Pons (tissue), 1 donor: ENCODE data around the gene FADS3.

Source experiments
- DNase-seq: peaks from one replicate; pipeline ENCODE4 v3.0.0-alpha.2; 2016; ENCODE audit warnings: low spot score

Gene FADS3, protein sequence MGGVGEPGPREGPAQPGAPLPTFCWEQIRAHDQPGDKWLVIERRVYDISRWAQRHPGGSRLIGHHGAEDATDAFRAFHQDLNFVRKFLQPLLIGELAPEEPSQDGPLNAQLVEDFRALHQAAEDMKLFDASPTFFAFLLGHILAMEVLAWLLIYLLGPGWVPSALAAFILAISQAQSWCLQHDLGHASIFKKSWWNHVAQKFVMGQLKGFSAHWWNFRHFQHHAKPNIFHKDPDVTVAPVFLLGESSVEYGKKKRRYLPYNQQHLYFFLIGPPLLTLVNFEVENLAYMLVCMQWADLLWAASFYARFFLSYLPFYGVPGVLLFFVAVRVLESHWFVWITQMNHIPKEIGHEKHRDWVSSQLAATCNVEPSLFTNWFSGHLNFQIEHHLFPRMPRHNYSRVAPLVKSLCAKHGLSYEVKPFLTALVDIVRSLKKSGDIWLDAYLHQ

DNA sequence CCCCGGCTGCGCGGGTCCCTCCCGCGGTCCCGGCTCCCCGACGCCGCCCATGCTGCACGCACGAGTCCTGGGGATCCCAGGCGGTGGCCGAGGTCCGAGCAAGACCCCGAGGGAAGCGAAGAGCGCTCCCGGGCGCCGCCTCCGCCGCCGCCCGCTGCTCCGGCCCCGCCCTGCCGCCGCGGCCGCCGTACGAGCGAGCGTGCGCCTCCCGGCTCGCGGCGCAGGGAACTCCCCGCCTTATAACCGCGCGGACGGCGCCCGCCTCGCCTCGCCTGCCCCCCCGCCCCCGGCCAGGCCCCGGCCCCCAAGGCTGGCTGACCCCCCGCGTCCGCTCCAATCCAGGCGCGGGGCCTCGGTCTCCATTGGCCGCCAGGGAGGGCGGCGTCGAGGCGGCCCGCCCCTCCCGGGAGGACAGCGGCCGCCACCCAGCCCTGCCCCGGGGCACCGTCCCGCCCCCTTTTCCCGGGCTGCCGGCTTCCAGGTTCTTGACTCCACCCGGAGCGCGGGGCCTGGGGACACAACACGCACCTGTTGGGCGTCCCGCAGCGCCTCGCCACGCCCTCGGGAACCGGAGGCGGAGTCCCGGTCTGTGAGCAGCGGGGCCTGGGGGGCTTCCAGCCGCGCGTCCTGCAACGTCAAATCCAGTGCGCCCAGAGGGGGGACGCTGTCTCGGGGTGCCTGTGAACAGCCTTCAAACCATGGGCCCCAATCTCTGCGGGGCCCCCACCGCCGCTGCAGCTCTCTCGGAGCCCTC is at the start of gene FADS3:
TSS of gene FADS3 (minus strand) at position 215 of the 754 bp plus-strand sequence. CDS start at position 51, 164 bp downstream.
- peak; percentile 77 for DNase-seq

DNA sequence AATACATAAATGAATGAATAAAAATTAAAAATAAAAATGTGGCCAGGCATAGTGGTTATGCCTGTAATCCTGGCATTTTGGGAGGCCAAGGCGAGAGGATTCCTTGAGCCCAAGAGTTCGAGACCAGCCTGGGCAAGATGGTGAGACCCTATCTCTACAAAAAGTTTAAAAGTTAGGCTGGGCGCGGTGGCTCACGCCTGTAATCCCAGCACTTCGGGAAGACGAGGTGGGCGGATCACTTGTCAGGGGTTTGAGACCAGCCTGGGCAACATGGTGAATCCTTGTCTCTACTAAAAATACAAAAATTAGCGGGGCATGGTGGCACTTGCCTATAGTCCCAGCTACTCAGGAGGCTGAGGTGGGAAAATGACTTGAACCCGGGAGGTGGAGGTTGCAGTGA is 49.1 kb upstream of the FADS3 start:
- no peak for DNase-seq

DNA sequence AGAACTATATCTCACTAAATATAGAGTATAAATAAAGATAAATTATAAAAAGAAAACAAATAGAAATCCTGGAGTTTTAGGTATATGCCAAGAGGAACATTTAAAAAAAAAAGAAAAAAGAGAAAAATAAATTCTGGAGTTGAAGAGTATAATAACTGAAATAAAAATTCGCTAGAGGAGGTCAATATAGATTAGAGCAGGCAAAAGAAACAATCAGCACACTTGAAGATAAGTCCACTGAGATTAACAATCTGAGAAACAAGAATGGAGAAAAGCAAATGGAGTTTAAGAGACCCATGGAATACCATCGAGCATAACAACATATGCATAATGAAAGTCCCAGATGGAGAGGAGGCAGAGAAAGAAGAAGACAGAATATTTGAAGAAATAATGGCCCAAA is 44.5 kb upstream of the FADS3 start:
- DNase-seq, result no peak

DNA sequence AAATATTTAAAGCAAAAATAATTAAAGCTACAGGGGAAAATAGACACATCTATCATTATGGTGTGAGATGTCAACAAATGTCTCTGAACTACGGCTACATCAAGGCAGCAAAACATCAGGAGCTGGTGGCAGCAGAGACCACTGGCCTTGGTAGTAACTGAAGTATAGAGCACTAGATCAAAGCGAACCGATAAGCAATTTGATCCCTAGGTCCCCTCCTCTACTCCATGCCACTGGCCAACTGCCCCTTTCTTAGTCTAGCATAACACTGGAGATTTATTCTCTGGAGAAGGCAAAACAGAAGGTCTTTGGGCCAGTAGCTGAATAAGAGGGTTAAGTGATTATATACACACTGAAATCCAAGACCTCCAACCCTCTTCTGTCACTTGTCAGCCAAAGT is 39.6 kb upstream of the FADS3 start:
- no peak for DNase-seq

DNA sequence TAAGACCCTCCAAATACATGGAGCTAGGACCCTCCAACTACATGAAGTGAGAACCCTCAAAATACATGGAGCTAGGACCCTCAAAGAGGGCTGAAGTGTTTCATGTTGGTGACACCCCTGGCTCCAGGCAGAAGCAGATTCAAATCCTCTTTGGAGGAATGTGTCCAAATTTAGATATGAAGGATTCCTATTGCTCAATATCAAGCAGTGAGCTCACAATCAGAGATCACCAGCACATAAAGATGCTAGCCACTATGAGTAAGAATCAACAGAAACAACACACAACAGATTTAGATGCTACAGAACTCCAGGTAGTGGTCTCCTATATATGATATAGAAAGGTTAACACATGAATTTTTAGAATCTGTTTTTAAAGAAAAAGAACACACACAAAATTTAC is 37.3 kb upstream of the FADS3 start:
- no peak for DNase-seq

DNA sequence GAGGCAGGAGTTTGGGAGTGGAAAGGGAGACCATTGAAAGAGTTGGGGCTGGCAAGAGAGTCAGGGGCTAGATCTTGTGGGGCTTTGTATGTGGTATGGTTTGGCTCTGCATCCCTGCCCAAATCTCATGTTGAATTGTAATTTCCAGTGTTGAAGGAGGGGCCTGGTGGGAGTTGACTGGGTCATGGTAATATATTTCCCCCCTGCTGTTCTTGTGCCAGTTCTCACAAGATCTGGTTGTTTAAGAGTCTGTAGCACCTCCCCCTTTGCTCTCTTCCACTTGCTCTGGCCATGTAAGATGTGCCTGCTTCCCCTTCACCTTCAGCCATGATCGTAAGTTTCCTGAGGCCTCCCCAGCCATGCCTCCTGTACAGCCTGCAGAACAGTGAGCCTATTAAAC is 36.2 kb upstream of the FADS3 start:
- no peak for DNase-seq

DNA sequence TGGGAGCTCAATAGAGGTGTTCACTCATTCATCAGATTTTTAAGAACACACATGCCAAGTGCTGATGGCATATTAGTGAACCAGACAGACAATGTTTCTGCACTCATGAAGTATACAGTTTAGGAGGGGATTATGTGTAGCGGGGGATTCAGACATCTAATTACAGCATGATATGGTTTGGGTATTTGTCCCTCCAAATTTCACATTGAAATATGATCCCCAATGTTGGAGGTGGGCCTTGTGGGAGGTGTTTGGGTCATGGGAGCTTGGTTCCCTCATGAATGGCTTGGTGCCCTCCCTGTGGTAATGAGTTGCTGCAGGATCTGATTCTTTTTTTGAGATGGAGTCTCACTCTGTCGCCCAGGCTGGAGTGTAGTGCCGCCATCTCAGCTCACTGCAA is 34.9 kb upstream of the FADS3 start:
- DNase-seq, result no peak

DNA sequence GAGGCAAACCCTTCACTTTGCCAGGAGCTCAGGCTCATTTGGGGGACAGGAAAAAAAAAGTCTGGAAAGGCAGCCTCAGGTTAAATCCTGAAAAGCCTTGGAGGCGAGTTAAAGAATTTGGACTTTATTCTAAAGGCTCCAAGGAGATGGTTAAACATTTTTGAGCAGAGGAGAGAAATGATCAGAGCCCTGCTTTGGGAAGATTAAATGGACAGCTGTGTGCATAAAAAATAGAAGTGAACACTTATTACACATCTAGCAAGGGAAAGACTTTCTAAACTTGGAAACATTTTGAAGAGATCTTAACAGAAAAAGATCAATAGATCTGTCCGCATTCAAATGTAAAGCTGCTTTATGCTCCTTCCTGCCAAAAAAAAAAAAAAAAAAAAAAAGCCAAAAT is 34.4 kb upstream of the FADS3 start:
- DNase-seq, result no peak

DNA sequence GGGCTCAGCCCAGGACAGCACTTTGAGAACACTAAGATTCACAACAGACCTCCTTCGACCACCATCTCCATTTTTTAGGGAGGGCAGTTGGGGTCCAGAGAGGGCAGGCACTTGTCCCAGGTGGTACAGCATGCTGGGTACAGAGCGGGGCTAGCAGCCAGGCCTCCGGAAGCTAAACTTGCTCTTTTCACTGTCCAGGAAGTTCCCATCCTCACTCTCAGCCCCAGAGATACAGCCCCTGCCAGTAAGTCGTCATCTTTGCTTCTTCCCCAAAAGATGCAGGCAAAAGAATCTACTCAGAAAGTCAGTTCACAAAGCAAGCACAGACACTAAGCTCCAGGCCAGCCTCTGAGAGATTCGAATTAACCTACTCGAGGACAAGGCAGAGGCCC is 32.7 kb upstream of the FADS3 start:
- DNase-seq, result no peak

DNA sequence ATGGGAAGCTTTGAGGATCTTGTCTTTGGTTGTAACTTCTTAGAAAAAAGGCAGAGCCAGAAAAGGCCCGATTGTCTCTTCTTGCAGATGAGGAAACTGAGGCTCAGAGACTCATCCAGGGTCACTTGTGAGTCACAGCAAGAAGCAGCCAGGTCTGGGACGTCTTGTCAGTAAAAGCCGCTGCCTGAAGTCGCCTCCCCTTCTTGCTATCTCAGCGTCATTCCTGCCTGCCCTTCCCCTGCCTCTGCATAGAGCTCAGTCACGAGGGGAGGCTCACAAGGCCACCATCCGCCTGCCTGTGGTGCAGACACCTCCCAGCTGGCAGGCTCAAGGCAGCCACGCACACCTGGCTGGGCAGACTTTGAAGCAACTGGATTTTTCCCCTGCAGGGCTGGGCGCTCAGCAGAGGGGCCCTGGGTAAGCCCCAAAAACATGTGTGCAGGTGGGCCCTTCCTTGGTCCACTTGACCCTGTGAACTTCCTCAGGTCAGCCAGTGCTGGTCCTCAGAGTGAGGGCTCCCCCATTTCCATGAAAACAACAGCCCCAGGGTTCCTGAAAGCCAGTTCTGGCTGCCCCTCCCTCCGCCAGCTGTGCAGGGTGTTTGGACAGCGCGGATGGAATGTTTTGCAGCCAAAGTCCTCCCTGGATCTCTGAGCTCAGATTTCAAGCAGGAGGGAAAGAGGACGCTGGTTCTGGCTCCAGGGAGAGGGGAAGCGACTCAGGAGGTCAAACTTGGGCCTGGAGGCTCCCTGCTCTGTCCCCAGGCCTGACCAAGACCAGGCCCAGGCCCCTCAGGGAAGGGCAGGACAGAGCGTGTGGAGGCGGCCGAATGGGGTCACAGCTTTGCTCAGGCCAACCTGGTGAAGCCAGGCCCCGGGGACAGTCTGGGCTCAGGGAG is 32.1 kb upstream of the FADS3 start:
- DNase-seq, result no peak

DNA sequence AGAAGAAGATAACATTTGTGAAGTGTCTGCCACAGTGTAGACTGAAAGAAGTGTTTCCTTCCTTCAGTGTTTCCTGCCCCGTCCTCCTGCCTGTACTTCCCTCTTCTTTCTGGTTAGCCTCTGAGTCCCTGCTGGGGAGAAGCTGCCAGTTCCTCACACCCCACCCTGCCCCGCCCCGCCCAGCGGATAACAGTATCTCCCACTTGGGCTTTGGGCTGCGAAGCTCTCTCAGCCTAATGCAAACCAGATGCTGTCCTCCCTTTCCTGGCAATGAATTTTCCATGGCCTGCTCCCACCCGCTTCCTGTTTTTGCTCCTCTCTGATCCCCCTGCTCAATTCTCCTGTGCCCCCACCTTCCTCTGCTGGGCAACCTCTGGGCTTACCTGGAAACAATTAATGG is 31.2 kb upstream of the FADS3 start:
- peak; percentile 35 for DNase-seq

DNA sequence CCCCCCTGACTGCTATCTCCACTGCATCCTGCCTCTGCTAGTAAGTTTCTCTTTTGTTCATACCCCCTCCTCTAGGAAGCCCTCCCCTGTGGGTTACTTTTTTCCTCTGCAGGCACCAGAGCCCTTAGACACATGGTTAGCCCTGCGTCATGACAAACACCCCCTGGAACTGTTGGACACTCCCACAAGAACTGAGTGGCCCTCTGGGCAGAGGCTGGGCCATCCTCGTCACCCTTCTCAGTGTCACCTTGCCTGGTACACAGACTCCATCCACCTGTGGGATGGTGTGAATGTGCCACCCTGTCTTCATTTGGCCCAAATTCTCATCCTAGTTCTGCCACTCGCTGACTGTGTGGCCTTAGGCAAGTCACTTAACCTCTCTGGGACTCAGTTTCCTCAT is 30.1 kb upstream of the FADS3 start:
- no peak for DNase-seq

DNA sequence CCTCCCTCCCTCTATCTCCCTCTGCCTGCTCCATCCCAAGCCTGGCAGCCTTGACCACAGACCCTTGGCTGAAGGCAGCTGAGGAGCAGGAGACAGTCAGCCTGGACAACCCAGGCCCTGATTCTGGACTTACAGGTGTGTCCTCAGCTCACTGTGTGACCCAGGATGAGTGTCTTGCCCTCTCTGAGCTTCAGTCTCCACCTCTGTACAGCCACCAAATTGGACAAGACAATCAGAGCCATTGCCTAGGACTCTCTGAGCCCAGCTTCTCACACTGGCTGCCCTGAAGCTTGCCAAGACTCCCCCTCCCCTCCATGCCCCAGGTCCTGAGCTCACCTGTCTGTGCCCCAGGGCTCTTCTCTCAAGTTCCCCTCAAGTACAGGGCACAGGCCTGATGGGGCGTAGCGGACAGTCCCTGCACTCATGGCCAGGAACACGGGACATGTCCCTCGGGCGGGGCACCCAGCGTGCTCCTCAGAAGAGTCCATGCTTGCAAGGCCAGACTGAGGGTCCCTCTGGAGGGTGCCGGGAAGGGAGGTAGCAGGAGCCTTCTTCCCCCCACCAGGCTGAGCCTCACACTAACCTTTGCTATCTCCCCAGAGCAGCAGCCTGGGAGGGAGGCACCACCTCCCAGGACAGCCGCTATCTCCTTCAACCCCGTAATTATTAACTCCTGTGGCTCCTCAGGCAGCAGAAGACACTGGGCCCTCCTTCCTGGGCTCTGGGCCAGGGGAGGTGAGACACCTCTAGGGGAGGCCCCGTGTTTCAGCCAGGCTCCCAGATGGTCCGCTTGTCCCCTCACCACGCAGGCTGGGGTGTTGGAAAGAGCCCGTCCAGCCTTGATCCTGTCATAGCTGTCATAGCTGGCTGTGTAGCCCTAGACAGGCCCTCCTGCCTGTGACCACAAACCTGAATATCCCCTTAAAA is 28.6 kb upstream of the FADS3 start:
- DNase-seq, result no peak

DNA sequence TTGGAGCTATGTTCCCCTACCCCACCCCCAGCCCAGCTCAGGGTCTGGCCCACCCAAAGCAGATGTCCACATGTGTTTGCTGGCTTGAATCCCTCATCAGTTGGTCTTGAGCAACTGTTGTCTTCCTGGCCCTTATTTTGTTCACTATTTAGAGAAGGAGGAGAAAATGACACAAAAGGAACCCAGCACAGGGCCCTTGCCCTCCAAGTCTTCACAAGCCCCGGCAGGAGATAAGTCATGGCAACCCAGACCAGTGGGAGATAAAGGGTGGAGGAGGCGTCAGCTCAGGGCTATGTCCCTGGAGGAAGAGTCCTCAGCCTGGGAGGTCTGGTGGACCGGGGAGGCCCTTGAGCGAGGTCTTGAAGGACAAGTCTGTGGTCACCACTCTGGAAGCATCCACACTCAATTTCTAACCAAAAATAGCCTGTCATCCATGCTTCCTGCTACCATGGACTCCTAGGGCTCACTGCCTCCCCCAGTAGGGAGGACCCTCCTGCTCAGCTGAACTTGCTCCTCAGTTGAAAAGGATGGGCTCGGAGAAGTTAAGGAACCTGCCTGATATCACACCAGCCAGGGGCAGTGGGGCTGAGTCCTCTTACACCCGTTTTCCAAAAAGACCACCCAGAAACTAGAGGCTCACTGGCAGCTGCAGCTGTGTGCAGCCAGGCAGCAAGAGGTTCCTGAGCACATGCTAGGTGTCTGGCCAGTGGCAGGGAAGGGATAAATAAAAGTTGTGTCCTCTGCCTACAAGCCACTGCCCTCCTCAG is 27.8 kb upstream of the FADS3 start:
- no peak for DNase-seq

DNA sequence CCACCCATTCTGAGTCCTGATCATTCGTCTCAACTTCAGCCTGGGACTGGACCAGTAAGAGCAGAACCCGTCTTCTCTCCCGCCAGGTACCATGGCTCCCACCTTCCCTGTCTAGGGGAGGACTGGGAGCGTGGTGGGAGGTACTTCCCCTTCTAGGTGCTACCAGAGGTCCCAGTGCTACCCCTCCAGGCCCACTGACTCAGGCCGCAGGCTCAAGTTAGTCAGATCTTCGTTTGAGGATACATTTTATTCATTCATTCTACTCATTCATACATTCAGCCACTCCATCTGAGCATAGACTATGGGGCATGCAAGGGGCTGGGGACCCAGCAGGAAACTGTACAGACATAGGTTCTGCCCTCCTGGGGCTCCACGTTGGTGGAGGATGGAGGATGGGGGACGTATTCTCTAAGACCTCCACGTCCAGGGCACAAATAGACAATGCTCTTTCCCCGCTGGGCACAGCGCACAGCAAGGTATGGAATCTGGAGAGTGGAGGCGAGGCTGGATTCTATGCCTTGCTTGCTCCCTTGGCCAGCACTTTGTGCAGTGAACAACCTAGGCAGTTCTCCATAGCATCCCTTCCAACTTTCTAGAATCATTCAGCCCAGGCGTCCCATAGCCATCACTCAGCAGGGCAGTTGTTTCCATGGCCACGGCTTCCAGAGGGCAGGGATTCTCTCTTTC is 27.0 kb upstream of the FADS3 start:
- DNase-seq, result no peak

DNA sequence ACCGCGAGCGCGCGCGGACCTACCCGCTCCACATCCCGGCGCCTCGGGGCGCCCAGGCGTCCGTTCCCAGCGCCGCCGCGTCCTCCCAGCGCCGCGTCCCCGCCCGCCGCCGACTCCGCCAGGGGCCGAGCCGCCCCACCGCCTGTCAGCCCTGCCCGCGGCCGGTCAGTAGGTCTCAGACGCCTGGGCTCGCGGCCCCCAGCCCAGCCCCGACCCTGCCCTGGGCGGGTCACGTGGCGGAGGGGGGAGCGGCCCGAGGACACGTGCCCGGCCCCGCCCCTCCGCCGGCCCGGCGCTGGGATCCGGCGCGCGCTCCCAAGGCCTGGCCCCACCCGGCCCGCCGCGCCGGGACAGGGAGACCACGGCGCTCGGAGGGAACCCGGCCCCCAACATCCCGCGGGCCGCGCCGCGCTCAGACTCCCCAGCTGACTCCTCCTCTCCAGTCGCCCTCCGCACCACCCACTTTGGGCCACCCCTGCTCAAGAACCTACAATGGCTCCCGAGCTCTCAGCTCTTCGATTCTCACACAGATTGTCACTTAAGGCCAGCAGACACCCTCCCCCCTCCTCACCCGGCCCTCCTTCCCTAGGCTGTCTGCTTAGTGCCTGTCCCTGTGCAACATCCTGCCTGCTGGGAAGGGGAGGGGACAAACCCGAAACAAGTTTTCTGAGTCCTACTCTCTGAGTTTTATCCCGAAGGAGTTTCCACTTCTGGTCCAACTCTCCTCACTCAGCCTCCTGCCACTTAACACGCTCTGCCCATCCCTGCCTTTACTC is 26.2 kb upstream of the FADS3 start, which contains the start of gene RAB3IL1:
TSS of gene RAB3IL1 (minus strand) at position 233 of the 776 bp plus-strand sequence. CDS start at position 34, 199 bp downstream.
- DNase-seq, result peak; percentile 41

DNA sequence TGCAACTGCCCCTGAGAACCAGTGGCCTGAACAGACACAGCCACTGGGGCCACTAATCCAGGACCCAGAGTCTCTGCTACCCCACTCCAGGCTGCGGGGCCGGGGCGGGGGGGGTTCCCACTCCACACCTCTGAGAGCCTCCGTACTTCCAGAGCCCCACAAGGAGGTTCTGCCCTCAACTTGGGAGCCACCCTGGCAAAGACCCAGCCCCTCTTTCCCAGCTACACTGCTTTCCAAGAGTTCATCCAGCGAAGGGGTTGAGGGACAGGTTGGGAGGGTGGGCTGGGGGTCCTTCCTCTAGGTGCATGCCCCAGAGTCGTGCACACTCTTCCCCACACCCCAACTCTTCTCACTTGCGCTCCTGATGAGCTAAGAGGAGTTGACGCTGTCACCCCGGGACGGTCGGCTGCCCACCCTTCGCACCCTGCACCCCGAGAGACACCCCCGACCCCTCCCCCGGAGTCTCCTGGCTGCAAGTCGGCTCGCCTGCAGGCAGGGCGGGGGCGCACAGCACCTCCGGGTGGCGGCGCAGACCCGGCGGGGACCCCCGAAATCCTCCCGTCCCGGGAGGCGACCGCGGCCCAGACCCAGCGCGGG is 25.5 kb upstream of the FADS3 start:
- DNase-seq, result no peak

DNA sequence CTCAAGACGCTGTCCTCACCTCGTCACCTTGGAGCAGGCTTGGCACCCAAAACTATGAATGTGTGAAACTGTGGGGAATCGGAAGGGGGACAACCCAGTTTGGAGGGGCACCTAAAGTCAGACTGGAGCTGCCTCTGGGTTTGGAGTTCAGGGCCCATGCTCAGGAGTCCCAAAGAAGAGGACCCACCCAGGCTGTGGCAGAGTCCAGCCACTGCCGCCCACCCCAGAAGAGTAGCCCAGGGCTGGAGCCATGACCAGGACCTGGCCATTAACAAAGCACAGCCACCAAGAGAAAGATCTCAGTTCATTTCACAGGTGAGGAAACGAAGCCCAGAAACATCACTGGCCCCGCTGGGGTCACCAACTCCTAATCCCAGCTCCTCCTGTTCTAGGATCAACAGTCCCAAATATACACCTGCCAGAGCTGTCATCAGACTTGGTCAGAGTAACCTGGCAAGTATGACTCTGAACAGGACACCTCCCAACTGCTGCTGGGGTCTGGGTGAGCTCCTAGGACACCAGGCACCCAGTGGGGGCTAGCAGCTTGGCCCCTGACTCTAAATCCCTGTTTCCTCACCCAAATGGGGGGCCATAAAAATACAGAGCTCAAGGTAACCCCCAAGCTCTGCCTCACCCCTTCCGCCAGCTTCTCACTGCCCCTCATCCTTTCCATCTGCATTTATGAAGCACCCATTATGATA is 23.3 kb upstream of the FADS3 start:
- no peak for DNase-seq
